ENCODE measurements around the gene RBM47. TPM values are rescaled to one million over a fixed set of nuclear protein-coding genes. Genes with fewer than 3 reads are reported as not detected.

Gene RBM47
- total and polyA plus RNA-seq, 2 of the 4 experiments (the other 2 are of a cell fraction), result 0.44 to 1.1 TPM

GRCh38 chr4:40559585-40560465 lies 69.8 kb downstream of the RBM47 start (continued):
- no peak for TF ChIP-seq ELK1 (IDR thresholded peaks at IDR 0.05; ENCODE audit: borderline replicate concordance, low read depth, low read length)

DNA sequence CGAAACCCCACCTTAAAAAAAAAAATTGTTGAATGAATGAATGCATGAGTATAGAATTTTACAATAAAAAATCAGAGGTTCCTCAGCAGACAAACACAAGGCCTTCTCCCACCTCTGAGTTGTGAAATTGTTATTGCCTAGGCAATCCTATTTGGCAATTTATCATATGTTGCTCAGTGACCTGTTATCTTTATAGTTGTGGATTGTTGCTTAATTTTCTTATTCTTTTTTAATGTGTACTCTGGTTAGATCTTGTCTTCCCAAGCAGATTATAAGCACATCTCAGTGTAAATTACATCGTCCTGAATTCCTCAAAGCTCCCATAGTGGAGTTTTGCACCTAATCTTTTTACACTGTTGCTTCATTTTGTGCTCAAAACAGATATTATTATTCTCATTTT lies 71.9 kb downstream of the RBM47 start:
- in situ Hi-C loops (cut with MboI; ENCODE audit: low sequenced_read_pairs) (no loop called here), dilution Hi-C loops (cut with HindIII; ENCODE audit: low sequenced_read_pairs, unreplicated experiment) (no loop called here), intact Hi-C loops (cut with micrococcal nuclease) (no loop called here)
- Histone ChIP-seq H2BK15ac (ENCODE audit: low read depth, low read length) (no peak overlapping the region), H3K4me1 (ENCODE audit: control insufficient read depth, insufficient read depth, low read length) (no peaks in the 10 kb centered on the region), H2AK9ac (replicated peaks; ENCODE audit: low read depth, low read length, poor library complexity) (no peak overlapping the region), H3K14ac (replicated peaks; ENCODE audit: low read depth, low read length) (no peak overlapping the region), H3K27me3 (ENCODE audit: control insufficient read depth, insufficient read depth, low read length) (no peaks in the 10 kb centered on the region), H3K9me1 (ENCODE audit: insufficient read depth, low read length) (0 out of 2 replicates have a peak, but pooled peaks cover 2% of the 10 kb centered on the region), H3K9ac (ENCODE audit: low read depth, low read length) (no peak overlapping the region), H3K56ac (ENCODE audit: extremely low read depth, insufficient read depth, low read length) (no peak overlapping the region), H2AK5ac (ENCODE audit: low read depth, low read length) (no peak overlapping the region), H2AFZ (replicated peaks; ENCODE audit: low read length, poor library complexity) (no peak overlapping the region), H3K18ac (ENCODE audit: low read depth, low read length) (no peak overlapping the region), H3K27ac (ENCODE audit: insufficient read depth, low read length) (no peak overlapping the region), H4K20me1 (ENCODE audit: insufficient read depth, low read length) (no peaks in the 10 kb centered on the region), H3K4ac (ENCODE audit: low read depth, low read length) (no peak overlapping the region), H2BK120ac (ENCODE audit: low read depth, low read length) (no peak overlapping the region), H3K4me2 (ENCODE audit: low read depth, low read length) (no peak overlapping the region), H2BK20ac (ENCODE audit: low read depth, low read length) (no peak overlapping the region), H3K9me3 (ENCODE audit: control insufficient read depth, insufficient read depth, low read length) (no peaks in the 10 kb centered on the region), H4K5ac (ENCODE audit: low read depth, low read length) (no peak overlapping the region), H3K23ac (ENCODE audit: low read depth, low read length) (no peak overlapping the region), H2BK5ac (ENCODE audit: low read depth, low read length, poor library complexity, severe bottlenecking) (no peak overlapping the region), H3K36me3 (ENCODE audit: control insufficient read depth, insufficient read depth, low read length) (no peaks in the 10 kb centered on the region), H3K4me3 (ENCODE audit: insufficient read depth, low read depth, low read length) (no peak overlapping the region), H4K91ac (ENCODE audit: insufficient read depth, low read depth, low read length) (no peak overlapping the region), H4K8ac (ENCODE audit: low read depth in 2 of 2, low read length in 2 of 2) (no peak overlapping the region), H3K79me1 (ENCODE audit: low read depth in 1 of 2, low read length in 2 of 2) (no peaks in the 10 kb centered on the region)
- no peak for DNase-seq
- ChIA-PET CTCF (no interaction called here), POLR2A (ENCODE audit: unreplicated experiment) (no interaction called here)
- no CpG with 5 or more reads among the region's 2 CpGs for WGBS, 2 experiments (ENCODE audit: extremely low coverage in 2 of 2, insufficient read length in 1 of 2)
- no peak for ATAC-seq (ENCODE audit: low read depth)
- BruUV-seq (replicated peaks), result no TSS peak
- TF ChIP-seq RAD21 (IDR thresholded peaks at IDR 0.05; ENCODE audit: low read length) (no peak), RCOR1 (IDR thresholded peaks at IDR 0.05; ENCODE audit: insufficient replicate concordance, low read length) (no peak), MAFK (IDR thresholded peaks at IDR 0.05; ENCODE audit: low read depth, low read length) (no peak), BHLHE40 (IDR thresholded peaks at IDR 0.05; ENCODE audit: low read depth, low read length) (no peak), MXI1 (IDR thresholded peaks at IDR 0.05; ENCODE audit: borderline replicate concordance, low read depth, low read length) (no peak), POLR2A (IDR thresholded peaks at IDR 0.05; ENCODE audit: low read depth, low read length) (no peak), USF2 (IDR thresholded peaks at IDR 0.05; ENCODE audit: low read depth, low read length) (no peak), FOS (IDR thresholded peaks at IDR 0.05; ENCODE audit: low read depth, low read length) (no peak), MAZ (IDR thresholded peaks at IDR 0.05; ENCODE audit: borderline replicate concordance, low read depth, low read length) (no peak), NFE2L2 (IDR thresholded peaks at IDR 0.05; ENCODE audit: low read depth, low read length) (no peak), CHD1 (IDR thresholded peaks at IDR 0.05; ENCODE audit: low read depth, low read length) (no peak), RFX5 (IDR thresholded peaks at IDR 0.05; ENCODE audit: low read depth, low read length) (no peak)
